Measurements from ENCODE around the gene SMYD1.

The SMYD1 gene

DNA sequence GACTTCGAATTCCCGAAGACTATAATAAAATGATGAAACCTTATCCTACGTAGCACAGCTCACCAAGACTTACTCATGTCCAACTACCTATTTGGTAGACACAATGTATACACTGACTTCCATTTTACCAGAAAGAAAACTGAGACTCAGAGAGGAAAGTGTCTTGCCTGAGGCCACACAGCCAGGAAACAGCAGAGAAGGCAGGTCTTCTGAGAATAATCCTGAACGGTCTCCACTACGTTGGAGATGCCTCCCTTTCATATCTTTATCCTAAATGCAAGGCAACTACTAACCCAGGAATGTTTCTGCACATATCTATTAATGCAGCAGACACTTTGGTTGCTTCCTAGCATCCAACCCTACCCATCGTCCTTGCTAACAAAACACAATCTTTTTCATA is 72.2 kb downstream of the SMYD1 start:
- DNase-seq (ENCODE audit: low spot score), result no peak
- TF ChIP-seq, protein P1, sequence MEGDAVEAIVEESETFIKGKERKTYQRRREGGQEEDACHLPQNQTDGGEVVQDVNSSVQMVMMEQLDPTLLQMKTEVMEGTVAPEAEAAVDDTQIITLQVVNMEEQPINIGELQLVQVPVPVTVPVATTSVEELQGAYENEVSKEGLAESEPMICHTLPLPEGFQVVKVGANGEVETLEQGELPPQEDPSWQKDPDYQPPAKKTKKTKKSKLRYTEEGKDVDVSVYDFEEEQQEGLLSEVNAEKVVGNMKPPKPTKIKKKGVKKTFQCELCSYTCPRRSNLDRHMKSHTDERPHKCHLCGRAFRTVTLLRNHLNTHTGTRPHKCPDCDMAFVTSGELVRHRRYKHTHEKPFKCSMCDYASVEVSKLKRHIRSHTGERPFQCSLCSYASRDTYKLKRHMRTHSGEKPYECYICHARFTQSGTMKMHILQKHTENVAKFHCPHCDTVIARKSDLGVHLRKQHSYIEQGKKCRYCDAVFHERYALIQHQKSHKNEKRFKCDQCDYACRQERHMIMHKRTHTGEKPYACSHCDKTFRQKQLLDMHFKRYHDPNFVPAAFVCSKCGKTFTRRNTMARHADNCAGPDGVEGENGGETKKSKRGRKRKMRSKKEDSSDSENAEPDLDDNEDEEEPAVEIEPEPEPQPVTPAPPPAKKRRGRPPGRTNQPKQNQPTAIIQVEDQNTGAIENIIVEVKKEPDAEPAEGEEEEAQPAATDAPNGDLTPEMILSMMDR (IDR thresholded peaks at IDR 0.05; ENCODE audit: extremely low read depth, insufficient read depth, missing control alignments), result no peak
- in situ Hi-C loops (cut with MboI; ENCODE audit: low pct_unique_long_range_greater_than_20kb, low sequenced_read_pairs, unreplicated experiment), result no loop called here

DNA sequence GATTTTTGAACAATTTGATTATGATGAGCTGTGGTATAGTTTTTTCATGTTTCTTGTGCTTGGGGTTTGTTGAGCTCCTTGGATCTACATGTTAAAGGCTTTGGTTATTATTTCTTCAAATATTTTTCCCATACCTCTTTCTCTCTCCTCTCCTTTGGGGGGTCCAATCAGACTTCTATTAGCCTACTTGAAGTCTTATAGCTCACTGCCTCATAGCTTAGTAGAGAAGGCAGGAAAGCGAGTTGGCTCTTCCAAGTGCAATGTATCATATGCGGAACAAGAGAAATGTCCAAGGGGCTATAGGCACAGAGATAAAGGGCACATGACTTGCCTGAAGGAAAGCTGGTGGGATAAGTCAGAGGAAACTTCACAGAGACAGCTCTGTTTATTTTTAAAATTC is 74.3 kb downstream of the SMYD1 start:
- in situ Hi-C loops (cut with MboI; ENCODE audit: low pct_unique_long_range_greater_than_20kb, low sequenced_read_pairs, unreplicated experiment), result no loop called here
- TF ChIP-seq, protein P1 (IDR thresholded peaks at IDR 0.05; ENCODE audit: extremely low read depth, insufficient read depth, missing control alignments), result no peak
- no peak for DNase-seq (ENCODE audit: low spot score)

DNA sequence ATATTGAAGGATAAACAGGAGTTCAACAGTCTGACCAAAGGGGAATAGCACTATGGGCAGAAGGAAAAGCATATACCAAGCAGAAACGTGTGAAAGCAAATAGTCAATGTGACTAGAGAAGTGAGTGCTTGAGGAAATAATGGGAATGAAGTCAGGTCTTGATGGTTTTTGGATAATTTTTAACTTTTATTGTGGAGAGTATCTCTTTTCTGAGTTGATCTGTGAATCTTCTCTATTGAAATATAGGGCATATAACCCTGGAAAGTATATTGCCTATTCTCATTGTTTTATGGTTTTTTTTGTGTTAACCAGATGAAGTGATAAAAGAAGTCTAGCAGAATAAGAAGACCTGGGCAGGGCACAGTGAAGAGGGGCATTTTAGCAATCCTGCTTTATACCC is 76.6 kb downstream of the SMYD1 start:
- TF ChIP-seq, protein P1 (IDR thresholded peaks at IDR 0.05; ENCODE audit: extremely low read depth, insufficient read depth, missing control alignments), result no peak
- in situ Hi-C loops (cut with MboI; ENCODE audit: low pct_unique_long_range_greater_than_20kb, low sequenced_read_pairs, unreplicated experiment), result no loop called here
- no peak for DNase-seq (ENCODE audit: low spot score)

DNA sequence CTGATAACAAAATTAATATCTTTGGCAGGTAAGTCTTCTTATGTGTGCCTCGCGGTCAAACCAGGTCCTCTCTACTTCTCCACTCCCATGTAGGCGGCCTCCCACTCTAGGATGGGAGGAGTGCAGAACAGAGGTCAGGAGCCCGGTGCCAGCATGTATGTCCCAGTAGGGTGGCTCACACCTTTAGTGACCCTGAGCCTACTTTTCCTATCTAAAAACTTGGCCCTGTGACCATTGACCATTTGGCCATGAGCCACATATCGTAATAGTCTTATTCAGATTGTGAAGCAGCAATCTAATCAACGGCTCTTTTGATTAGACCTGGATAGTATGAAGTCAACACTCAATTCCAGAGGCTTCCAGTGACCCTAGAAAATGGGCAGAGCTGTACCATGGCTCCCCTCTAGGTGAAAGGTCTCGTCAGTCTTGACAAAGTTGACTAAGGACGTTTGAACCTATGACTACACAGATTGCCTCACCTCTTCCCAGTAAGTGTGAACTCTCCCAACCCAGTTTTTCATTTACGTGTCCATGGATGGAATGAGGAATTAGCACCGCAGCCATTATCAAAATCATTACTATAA is 77.4 kb downstream of the SMYD1 start:
- TF ChIP-seq, protein P1 (IDR thresholded peaks at IDR 0.05; ENCODE audit: extremely low read depth, insufficient read depth, missing control alignments), result no peak
- in situ Hi-C loops (cut with MboI; ENCODE audit: low pct_unique_long_range_greater_than_20kb, low sequenced_read_pairs, unreplicated experiment), result no loop called here
- DNase-seq (ENCODE audit: low spot score), result no peak

DNA sequence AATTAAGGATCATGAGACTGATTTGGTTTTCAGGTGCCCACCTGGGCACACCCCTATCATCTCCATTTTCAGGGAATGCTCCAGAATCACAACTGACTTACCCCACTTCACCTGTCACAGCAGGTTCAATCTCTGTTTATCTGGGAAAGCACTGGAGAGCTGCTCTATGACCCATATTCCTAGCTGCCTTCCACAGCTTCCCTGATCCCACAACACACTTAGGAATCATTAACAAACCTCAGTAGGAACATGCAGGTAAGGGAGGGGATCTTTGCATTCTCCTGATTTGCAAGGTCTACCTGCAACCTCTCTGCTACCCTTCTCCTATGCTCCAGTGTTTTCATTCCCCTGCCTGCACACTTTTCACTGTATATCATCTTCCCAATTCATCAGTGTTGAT is 79.0 kb downstream of the SMYD1 start:
- TF ChIP-seq, protein P1 (IDR thresholded peaks at IDR 0.05; ENCODE audit: extremely low read depth, insufficient read depth, missing control alignments), result no peak
- no peak for DNase-seq (ENCODE audit: low spot score)
- in situ Hi-C loops (cut with MboI; ENCODE audit: low pct_unique_long_range_greater_than_20kb, low sequenced_read_pairs, unreplicated experiment), result no loop called here

DNA sequence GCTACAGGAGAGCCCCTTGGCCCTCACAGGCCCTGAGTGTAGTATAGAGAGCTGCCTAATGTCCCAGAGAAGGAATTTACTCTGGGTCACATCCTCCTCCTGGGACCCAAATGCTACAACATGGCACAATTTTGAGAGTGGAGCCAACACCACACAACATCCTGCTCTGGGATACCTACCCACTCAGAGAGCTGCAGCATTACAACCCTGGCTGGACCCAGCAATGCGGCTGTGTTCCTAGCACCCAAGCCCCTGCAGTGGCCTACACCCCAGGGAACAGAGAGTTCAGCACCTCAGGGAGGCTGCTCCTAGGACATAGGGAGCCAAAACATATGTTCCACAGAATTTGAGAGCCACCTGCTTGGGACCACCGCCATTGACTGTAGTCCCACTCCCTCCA is 79.5 kb downstream of the SMYD1 start:
- in situ Hi-C loops (cut with MboI; ENCODE audit: low pct_unique_long_range_greater_than_20kb, low sequenced_read_pairs, unreplicated experiment), result no loop called here
- no peak for DNase-seq (ENCODE audit: low spot score)
- TF ChIP-seq, protein P1 (IDR thresholded peaks at IDR 0.05; ENCODE audit: extremely low read depth, insufficient read depth, missing control alignments), result no peak
